Measurements from ENCODE around the gene VPS26C.

- no peak for TF ChIP-seq POLR2A (IDR thresholded peaks at IDR 0.05)
- TF ChIP-seq CTCF (IDR thresholded peaks at IDR 0.05): no peak
Observed at GRCh38 chr21:37292041-37292440, 24.9 kb upstream of the VPS26C start.

Data from right lobe of liver (tissue), 4 donors.